ENCODE data around the gene MTCL1.

MTCL1 gene

DNA sequence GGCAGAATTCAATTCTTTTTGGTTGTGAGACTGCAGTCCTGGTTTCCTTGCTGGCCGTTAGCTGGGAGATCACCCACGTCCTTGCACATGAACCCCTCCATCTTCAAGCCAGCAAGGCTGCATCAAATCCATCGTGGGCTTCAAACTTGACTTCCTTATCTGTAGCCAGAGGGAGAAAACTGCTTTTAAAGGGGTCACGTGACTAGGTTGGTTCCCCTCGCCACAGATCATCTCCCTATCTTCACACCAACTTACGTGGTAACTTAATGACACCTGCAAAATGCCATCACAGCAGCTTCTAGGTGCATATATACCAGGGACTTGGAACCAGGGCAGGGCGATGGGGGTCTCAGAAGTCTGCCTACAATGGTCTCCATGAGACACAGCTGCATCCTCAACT lies 169.5 kb downstream of the MTCL1 start:
- DNase-seq = no peak

DNA sequence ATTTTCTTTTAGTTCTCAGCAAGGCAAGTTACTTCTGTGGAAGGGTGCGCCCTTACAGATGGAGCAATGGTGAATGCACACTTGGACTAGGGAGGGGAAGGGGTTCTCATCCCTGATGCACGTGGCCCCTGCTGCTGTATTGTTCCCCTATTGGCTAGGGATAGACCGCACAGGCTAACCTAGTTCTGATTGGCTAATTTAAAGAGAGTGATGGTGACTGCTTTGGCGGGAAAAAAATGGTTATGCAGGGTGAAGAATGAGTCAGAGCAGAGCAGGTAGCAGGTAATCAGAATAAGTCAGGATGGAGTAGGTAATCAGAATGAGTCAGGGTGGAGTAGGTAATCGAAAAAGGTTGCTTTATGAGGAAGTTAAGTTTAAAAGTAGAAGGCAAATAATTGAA lies 171.5 kb downstream of the MTCL1 start:
- DNase-seq = no peak

DNA sequence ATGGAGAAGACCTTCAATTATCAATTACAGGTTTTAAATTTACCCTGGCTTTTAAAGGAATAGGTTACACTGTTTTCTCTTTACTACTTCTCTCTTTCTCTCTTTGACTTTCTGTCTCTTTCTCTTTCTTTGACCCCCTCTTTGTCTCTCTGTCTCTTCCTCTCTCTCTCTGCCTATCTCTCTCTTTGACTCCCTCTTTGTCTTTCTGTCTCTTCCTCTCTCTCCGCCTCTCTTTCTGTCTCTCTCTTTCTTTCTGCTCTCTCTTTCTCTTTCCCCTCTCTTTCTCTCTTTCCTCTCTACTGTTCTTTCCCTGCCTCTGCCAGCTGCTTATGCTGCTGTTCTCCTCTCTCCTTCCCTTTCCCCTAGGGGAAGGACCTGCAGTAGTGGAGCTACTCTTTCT lies 175.7 kb downstream of the MTCL1 start:
- DNase-seq = no peak

Measured in SW 1271 (cell line).